OCI-LY1 (cell line): ENCODE measurements around the gene DYSF.

Source experiments
- H2AFZ ChIP-seq: fragments of 200-600 bp; sonication (generic), shearing (Covaris generic); 2 replicates; pipeline ENCODE4 v1.6.0; 2014; ENCODE audit warnings: antibody characterized with exemption, mild to moderate bottlenecking, low read length
- H3F3A ChIP-seq: fragments of 200-600 bp; sonication (generic), shearing (Covaris generic); 2 replicates; pipeline ENCODE4 v1.6.0; 2014; ENCODE audit warnings: mild to moderate bottlenecking, antibody characterized with exemption, low read length, moderate library complexity; ENCODE audit not compliant: insufficient read depth
- H3K27ac ChIP-seq: fragments of 200-600 bp; sonication (generic); 2 replicates; pipeline ENCODE4 v1.5.1; 2014; ENCODE audit warnings: low read length, mixed run types, mild to moderate bottlenecking, low read depth; ENCODE audit not compliant: poor library complexity, severe bottlenecking
- H3K27me3 ChIP-seq: fragments of 200-600 bp; sonication (generic); 2 replicates; pipeline ENCODE4 v1.6.0; 2014; ENCODE audit warnings: antibody characterized with exemption, mild to moderate bottlenecking, low read length, moderate library complexity; ENCODE audit not compliant: insufficient read depth
- H3K36me3 ChIP-seq: fragments of 200-600 bp; sonication (generic); 2 replicates; pipeline ENCODE4 v1.6.1; 2014; ENCODE audit warnings: mild to moderate bottlenecking, antibody characterized with exemption, low read length, moderate library complexity, mixed read lengths; ENCODE audit not compliant: insufficient read depth
- H3K4me1 ChIP-seq: fragments of 200-600 bp; sonication (generic); 2 replicates; pipeline ENCODE4 v1.5.1; 2014; ENCODE audit warnings: mild to moderate bottlenecking, low read length, moderate library complexity; ENCODE audit not compliant: insufficient read depth, severe bottlenecking
- H3K4me2 ChIP-seq: fragments of 200-600 bp; sonication (generic), shearing (Covaris generic); 2 replicates; pipeline ENCODE4 v1.6.1; 2014; ENCODE audit warnings: low read length
- H3K4me3 ChIP-seq: fragments of 200-600 bp; sonication (generic); 2 replicates; pipeline ENCODE4 v1.5.1; 2014; ENCODE audit warnings: low read length, low read depth, mild to moderate bottlenecking, mixed read lengths; ENCODE audit not compliant: poor library complexity, severe bottlenecking
- H3K79me2 ChIP-seq: fragments of 200-600 bp; shearing (Covaris generic); 2 replicates; pipeline ENCODE4 v1.6.1; 2016; ENCODE audit warnings: mixed run types, low read length, mixed read lengths; ENCODE audit not compliant: insufficient read depth
- H3K9ac ChIP-seq: fragments of 200-600 bp; sonication (generic), shearing (Covaris generic); 2 replicates; pipeline ENCODE4 v1.6.1; 2014; ENCODE audit warnings: mild to moderate bottlenecking, low read length, mixed read lengths
- H3K9me2 ChIP-seq: fragments of 200-600 bp; sonication (generic), shearing (Covaris generic); 2 replicates; pipeline ENCODE4 v1.6.1; 2014; ENCODE audit warnings: low read depth, mild to moderate bottlenecking, low read length, mixed read lengths
- H3K9me3 ChIP-seq: fragments of 200-600 bp; shearing (Covaris generic); 2 replicates; pipeline ENCODE4 v1.6.1; 2014; ENCODE audit warnings: low read length, mixed read lengths
- H4K20me1 ChIP-seq: fragments of 200-600 bp; sonication (generic), shearing (Covaris generic); 2 replicates; pipeline ENCODE4 v1.6.0; 2016; ENCODE audit warnings: mild to moderate bottlenecking, low read length; ENCODE audit not compliant: insufficient read depth
- CTCF ChIP-seq: fragments of 200-600 bp; sonication (generic), shearing (Covaris generic); IDR thresholded peaks from 2 replicates; pipeline ENCODE4 v1.5.1; 2017; ENCODE audit warnings: mild to moderate bottlenecking, antibody characterized with exemption, low read length, moderate library complexity, mixed read lengths
- EZH2 ChIP-seq: fragments of 200-600 bp; sonication (generic), shearing (Covaris generic); IDR thresholded peaks from 2 replicates; pipeline ENCODE4 v1.8.0; 2017; ENCODE audit warnings: borderline replicate concordance, mixed run types, mild to moderate bottlenecking, antibody characterized with exemption, low read length, moderate library complexity, mixed read lengths

The DYSF gene

GRCh38 chr2:71510196-71510807, 56.9 kb downstream of the DYSF start:
- Histone ChIP-seq H3K4me1 (no peaks in the 10 kb centered on the region), H3K4me3 (no peak overlapping the region), H3F3A (no peaks in the 10 kb centered on the region), H3K9me3 (no peaks in the 10 kb centered on the region), H3K4me2 (no peak overlapping the region), H3K36me3 (no peaks in the 10 kb centered on the region), H2AFZ (no peak overlapping the region), H3K79me2 (no peaks in the 10 kb centered on the region), H3K27ac (no peak overlapping the region), H4K20me1 (no peaks in the 10 kb centered on the region), H3K27me3 (no peaks in the 10 kb centered on the region), H3K9ac (no peak overlapping the region), H3K9me2 (no peaks in the 10 kb centered on the region)
- TF ChIP-seq CTCF (peak; percentile 85), EZH2 (no peak)

- Histone ChIP-seq H3K27me3 (no peaks in the 10 kb centered on the region), H3K9me2 (no peaks in the 10 kb centered on the region), H3K4me2 (no peak overlapping the region), H3K9me3 (no peaks in the 10 kb centered on the region), H3K27ac (no peak overlapping the region), H4K20me1 (no peaks in the 10 kb centered on the region), H3K4me1 (no peaks in the 10 kb centered on the region), H3K4me3 (no peak overlapping the region), H2AFZ (no peak overlapping the region), H3K36me3 (no peaks in the 10 kb centered on the region), H3K79me2 (no peaks in the 10 kb centered on the region), H3K9ac (no peak overlapping the region), H3F3A (no peaks in the 10 kb centered on the region)
- TF ChIP-seq CTCF = no peak
- TF ChIP-seq EZH2 = no peak
These were observed 57.6 kb downstream of the DYSF start for GRCh38 chr2:71510938-71511337.

GRCh38 chr2:71511776-71512175, 58.4 kb downstream of the DYSF start:
- no peaks in the 10 kb centered on the region for H3F3A ChIP-seq
- no peaks in the 10 kb centered on the region for H4K20me1 ChIP-seq
- no peaks in the 10 kb centered on the region for H3K36me3 ChIP-seq
- H3K27ac ChIP-seq = no peak overlapping the region
- no peaks in the 10 kb centered on the region for H3K4me1 ChIP-seq
- no peaks in the 10 kb centered on the region for H3K9me3 ChIP-seq
- no peak overlapping the region for H3K4me3 ChIP-seq
- no peaks in the 10 kb centered on the region for H3K27me3 ChIP-seq
- no peaks in the 10 kb centered on the region for H3K79me2 ChIP-seq
- no peak overlapping the region for H2AFZ ChIP-seq
- H3K9me2 ChIP-seq = no peaks in the 10 kb centered on the region
- no peak overlapping the region for H3K9ac ChIP-seq
- H3K4me2 ChIP-seq = no peak overlapping the region
- TF ChIP-seq EZH2 = no peak
- no peak for TF ChIP-seq CTCF
